Measurements from ENCODE around the gene MDM4.

GRCh38 chr1:204487256-204487615, 29.0 kb upstream of the MDM4 start:
- TF ChIP-seq, protein P1, sequence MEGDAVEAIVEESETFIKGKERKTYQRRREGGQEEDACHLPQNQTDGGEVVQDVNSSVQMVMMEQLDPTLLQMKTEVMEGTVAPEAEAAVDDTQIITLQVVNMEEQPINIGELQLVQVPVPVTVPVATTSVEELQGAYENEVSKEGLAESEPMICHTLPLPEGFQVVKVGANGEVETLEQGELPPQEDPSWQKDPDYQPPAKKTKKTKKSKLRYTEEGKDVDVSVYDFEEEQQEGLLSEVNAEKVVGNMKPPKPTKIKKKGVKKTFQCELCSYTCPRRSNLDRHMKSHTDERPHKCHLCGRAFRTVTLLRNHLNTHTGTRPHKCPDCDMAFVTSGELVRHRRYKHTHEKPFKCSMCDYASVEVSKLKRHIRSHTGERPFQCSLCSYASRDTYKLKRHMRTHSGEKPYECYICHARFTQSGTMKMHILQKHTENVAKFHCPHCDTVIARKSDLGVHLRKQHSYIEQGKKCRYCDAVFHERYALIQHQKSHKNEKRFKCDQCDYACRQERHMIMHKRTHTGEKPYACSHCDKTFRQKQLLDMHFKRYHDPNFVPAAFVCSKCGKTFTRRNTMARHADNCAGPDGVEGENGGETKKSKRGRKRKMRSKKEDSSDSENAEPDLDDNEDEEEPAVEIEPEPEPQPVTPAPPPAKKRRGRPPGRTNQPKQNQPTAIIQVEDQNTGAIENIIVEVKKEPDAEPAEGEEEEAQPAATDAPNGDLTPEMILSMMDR (conservative IDR thresholded peaks at IDR 0.05 in 1 of 2, IDR thresholded peaks at IDR 0.05 in 1 of 2; ENCODE audit: extremely low read depth in 1 of 2, insufficient read depth in 1 of 2, low read depth in 1 of 2, low read length in 2 of 2), result no peak
- TF ChIP-seq EZH2 (IDR thresholded peaks at IDR 0.05; ENCODE audit: borderline replicate concordance, low read length), result no peak
